SH-SY5Y (cell line): ENCODE measurements around the gene EPHA2.

Experiments
- GATA2 ChIP-seq: IDR thresholded peaks from 2 replicates; pipeline ENCODE4 v1.6.1; 2011; ENCODE audit warnings: mild to moderate bottlenecking, low read depth, low read length
- GATA3 ChIP-seq: IDR thresholded peaks from 2 replicates; pipeline ENCODE4 v1.6.1; 2011; ENCODE audit warnings: low read depth, mild to moderate bottlenecking, low read length, moderate library complexity

The EPHA2 gene

DNA sequence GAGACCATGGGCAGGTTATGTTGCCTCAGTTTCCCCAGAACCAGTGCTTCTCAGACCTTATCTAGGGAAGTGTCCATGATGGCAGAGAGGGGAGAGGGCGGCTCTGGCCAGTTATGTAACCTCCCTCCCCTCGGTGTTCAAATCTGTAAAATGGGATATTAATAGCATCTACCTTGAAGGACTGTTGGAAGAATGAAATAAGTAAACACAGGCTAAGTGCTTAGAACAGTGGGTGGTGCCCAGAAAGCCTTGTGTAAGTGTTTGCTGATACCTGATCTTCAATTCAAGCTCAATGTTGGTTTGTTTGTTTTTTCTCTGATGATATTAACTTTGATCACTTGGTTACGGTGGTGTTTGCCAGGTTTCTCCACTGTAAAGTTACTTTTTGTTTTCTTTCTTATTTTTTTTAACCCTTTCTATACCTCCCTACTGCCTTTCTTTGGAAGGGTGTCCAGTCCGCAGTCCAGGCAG, 34.9 kb downstream of the EPHA2 start:
- no peak for TF ChIP-seq GATA2
- TF ChIP-seq GATA3, result no peak

DNA sequence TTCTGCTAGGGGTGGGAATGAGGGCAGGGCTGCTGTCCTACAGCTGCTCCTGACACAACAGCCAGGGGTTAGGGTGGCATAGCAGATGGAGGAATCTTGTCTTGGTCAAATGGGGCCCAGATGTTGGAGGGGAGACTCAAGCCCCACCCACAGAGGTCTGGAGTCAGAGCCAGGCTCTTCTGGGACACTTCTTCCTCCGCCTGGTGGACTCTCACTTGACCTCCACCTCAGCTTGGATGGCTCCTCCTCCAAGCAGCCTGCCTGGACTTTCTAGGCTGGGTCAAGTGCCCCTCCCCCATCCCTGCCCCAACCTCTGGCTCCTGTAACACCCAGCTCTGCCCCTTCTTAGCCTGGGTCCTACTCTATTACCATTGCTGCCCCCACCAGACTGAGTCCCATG, 35.5 kb downstream of the EPHA2 start:
- no peak for TF ChIP-seq GATA3
- TF ChIP-seq GATA2, result no peak

DNA sequence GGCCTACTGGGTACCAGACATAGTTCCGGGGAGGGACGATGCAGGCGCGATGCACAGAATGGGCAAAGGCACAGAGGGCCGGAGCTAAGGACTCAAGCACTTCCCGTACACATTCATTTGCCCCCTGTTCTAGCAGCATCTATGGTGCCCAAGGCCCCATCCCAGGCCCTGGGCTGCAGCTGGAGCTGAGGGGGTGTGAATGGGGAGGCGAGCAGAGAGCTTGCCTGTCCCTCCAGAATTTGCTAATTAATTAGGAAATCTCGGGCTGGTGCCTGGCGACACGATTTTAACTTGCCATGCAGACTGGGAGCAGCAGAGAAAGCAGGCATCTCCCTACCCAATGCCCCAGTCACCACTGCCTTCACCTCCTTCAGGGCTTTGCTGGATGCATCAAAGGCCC, 35.9 kb downstream of the EPHA2 start:
- TF ChIP-seq GATA2 (no peak), GATA3 (no peak)

DNA sequence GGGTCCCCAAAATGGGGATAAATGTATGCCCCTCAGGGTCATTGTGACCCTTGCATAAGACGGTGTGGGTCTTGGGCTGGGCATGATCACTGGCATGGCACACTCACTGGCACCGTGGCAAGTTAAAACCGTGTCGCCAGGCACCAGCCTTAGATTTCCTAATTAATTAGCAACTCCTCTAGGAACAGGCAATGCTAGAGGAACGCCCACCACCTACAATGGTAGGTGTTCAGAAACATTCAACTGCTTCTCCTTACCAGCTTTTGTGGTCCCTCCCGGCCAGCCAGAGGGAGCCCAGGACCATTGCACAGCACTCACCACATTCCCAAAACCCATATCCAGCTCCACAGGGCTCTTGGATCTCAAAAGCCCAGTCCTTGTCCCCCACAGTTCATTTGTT, 36.4 kb downstream of the EPHA2 start:
- no peak for TF ChIP-seq GATA3
- TF ChIP-seq GATA2, result no peak

DNA sequence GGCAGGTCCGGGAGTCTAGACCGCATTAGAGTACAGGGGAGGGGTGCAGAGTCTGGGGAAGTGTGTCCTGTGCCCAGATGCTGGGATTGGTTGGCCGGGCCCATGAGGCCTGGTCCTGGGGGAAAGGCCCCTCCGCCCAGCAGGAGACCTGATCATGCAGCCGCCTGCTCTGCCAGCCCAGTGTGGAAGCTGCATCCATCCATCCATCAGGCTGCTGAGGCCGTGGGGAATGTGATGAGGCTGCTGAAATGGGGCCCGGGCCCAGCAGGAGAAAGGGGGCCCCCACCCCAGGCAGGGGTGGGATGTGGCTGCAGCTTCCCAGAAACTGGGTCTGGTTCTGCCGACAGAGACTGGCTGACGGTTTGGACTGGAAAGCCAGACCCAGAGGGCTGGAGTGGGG, 37.2 kb downstream of the EPHA2 start:
- TF ChIP-seq GATA2, result no peak
- no peak for TF ChIP-seq GATA3

DNA sequence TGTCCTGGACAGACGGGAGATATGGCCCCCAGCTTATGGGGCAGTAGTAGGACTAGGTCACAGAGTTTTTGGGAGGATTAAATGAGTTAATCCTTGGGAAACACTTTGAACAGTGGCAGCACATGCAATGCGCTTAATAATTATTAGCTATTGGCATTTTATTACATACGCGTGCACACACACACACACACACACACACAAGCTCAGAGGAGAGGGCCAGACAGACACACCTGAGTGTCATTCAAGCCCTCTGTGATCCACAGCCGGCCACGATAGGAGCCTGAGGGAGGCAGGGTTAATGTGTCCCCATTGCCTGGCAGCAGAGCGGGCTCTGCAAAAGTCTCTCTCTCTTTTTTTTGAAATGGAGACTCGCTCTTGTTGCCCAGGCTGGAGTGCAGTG, 37.9 kb downstream of the EPHA2 start:
- TF ChIP-seq GATA3 (no peak), GATA2 (no peak)

DNA sequence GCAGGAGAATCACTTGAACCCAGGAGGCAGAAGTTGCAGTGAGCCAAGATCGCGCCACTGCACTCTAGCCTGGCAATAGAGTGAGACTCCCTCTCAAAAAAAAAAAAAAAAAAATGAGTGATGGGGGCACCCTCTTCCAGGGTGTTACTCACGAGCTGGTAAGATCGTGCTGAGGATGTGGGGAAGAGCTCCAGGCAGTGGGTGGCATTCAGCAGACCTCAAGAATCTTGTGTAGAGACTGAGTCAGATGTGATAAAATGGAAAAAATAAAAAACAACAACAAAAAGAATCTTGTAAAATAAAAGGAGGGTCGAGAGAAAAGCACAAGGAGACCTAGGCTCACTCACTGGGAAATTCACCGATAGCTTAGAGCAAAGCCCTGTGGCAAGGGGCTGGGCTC, 38.5 kb downstream of the EPHA2 start:
- TF ChIP-seq GATA2 (no peak), GATA3 (no peak)

DNA sequence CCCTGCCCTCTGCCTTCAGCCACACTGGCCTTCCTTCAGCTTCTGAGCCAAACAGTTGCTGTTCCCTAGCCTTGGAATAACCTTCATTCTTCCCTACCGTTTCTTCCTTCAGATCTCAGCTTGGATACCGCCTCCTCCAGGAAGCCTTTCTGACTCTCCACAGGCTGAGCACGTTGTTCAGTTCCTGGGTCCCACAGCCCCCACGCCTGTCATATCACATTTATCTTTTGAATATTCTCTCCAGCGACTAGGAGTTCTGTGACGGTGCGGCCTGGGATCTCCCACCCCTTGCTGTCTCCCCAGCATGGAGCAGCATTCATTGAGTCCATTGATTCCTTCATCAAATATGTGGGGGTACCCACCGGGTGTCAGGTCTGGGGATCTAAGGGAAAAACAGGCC, 39.2 kb downstream of the EPHA2 start:
- TF ChIP-seq GATA3 (no peak), GATA2 (no peak)

DNA sequence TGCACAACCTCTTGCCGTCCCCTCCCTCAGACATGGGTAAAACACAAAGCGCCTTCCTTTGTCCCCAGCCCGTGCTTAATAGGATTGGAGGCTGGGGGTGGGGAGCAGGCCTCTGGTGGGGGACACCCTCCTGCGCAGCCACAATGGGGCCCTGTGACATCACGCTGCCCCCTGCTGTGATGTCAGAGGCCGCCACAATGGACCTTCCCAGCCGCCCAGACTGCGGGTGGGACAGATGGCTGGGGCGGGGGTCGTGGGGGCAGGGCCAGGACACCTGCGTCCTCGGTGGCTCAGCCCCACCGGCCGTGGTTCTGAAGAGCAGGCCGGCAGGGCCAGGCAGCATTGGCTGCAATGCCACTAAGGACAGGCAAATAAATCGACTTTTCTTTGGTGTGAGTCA, 39.9 kb downstream of the EPHA2 start:
- no peak for TF ChIP-seq GATA2
- TF ChIP-seq GATA3, result no peak

DNA sequence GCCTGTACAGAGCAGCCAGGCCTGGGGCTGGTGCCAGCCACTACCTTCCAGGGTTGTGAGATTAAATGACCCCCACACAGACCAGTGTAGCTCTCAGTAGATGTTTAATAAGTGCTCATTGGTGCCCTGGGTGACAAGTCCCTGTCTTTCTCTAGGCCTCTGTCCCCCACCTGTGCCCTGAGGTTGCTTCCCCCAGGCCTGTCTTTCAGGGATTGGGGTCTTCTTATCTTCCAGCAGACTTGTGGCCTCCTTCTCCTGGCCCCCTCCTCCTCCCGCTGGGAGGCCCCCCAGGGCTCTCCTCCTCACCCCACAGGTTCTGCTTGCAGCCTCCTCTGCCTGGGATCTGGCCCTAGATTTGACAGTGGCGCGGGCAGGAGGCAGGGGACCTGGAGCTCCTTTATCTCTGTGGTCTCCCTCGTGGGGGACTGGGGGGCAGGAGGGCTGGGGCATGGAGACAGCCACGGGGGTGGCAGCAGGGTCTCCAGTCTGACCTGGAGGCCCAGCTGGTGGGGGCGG, 40.3 kb downstream of the EPHA2 start:
- no peak for TF ChIP-seq GATA3
- no peak for TF ChIP-seq GATA2

DNA sequence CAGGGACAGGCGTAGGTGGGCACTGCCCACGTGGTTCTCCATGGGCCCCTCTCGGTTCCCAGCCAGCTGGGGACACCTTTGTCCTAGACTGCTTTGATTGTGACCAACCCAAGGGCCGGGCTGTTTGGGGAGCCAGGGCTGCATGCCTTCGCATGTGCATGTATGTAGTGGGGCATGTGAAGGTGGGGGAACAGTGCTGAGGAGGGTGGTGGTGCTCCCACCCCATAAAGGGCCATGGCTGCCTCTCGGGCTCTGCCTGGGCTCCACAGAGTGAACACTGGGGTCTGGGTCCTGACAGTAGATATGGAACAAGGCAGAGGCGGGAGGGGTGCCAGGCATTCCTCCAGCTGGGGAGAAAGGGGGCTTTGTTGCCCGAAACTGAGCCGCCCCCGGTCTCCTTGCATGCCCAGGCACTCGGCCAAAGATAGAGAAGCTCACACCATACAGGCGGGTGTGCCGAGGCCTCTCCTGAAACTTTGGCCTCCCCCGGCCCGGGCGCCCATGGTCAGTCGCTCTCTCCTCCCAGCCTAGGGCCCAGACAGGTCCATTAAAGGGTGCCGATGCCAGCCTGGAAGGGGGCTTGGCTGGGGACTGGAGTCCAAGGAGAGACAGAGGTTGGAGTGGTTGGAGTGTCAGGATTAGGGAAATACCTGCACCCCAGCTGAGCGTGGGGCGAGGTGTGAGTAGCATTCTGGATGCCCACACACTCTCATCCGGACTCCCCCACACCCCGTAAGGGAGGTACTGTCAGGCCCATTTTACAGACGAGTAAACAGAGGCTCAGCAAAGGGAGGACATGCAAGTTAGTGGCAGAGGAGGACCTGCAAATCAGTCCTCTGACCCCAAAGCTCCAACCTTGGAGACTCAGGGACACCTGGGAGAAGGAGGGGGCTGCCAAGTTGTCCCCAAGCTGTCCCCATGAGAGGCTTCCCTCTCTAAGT, 41.1 kb downstream of the EPHA2 start:
- TF ChIP-seq GATA3 (no peak), GATA2 (no peak)

DNA sequence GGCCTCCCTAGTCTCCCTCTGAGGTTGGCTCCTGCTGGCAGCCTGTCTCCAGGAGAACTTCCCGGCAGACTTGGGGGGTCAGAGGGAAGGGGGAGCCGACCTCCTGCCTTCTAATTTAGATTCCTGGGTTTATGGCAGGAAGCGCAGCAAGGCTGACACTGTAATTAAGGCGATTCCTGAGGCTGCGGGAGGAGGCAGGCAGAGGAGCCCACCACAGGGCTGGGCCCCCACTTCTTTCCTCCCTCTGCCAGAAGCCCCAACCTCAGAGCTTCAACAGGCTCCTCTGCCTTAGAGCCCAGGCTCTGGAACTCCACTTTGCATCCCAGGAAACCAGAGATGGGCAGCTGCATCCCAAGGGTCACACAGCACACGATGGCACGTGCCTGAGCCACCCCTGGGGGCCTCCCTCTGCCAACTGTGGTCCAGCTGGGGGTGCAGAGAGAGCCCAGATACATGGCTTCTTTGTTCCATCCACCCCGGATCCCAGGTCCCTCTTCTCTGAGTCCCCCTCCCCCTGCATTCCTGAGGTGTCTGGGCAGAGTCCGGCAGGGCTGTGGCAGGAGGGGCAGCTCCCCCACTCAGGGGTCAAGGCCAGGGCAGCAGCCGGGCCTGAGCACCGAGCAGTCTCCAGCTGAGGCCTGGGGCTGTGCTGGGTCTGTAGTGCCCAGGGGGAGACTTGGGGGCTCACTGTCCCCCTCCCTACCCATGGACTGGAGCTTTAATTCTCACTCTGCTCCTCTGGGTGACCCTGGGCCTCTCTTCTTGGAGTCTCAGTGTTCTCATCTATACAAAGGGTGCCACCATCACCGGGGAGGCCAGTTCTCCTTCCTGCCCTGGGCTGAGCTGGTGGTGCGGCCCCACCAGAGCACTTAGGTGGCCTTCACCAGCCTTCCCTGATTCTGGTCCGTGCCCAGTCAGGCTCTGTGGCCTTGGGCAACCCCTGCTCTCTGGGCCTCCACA, 43.0 kb downstream of the EPHA2 start:
- TF ChIP-seq GATA2 (no peak), GATA3 (no peak)

DNA sequence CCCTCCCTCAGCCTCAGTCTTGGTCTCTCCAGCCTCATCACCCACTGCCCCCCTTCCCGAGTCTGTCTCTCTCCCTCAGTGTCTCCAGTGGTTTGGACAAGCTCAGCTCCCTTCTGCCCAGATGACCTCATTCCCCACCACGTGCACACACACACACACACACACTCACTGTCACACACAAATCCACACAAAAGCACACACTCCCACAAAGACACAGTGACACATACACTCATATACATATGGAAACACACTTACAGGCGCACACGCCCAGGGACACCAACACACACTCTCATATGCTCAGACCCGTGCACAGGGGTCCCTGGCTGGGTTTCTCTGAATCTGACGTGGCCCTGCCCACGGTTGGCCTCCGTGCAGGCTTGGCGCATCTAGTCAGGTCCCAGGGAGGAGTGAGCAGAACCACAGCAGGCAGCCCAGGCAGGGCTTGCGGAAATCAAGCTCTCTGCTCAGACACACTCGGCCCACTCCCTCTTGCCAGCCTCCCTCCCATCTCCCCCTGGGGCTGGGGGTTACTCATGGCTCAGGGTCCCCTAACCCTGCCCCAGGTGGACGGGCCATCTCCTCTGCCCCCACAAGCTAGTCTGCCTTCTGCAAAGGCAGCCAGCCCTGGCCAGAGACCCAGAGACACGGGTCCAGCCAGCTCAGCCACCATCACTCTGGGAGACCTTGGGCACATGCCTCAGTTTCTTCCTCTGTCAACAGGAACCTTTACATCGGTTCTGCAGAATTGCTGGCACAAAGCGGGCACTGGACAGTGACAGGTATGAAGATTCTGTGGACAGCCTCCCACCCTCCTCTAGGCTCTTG, 43.9 kb downstream of the EPHA2 start:
- TF ChIP-seq GATA3, result no peak
- TF ChIP-seq GATA2, result no peak

DNA sequence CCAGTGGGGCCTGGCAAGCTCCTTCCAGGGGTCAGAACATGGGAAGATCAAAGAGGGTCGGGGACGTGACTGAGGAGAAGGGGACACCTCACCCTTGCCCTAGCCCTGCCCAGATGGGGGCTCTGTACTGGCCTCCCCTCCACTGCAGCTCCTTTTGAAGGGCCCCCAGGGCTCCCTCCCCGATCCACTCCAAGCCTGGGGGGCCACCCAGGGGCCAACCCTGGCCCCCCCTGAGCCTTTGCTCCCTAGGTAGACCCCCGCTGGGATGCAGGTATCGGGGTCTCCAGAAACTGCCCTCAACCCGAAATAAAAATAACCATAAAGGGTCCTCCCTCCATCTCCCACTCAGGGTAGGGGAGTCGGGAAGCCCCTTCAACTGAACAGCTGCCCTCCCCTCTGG, 45.0 kb downstream of the EPHA2 start:
- TF ChIP-seq GATA2, result no peak
- TF ChIP-seq GATA3, result no peak
